ENCODE data around the gene RAD51B. TPM values are rescaled to one million over a fixed set of nuclear protein-coding genes. Genes with fewer than 3 reads are reported as not detected.

The RAD51B gene
- total and polyA plus RNA-seq, 9 donors, result 21.6 to 70.1 (median 35.1) TPM

DNA sequence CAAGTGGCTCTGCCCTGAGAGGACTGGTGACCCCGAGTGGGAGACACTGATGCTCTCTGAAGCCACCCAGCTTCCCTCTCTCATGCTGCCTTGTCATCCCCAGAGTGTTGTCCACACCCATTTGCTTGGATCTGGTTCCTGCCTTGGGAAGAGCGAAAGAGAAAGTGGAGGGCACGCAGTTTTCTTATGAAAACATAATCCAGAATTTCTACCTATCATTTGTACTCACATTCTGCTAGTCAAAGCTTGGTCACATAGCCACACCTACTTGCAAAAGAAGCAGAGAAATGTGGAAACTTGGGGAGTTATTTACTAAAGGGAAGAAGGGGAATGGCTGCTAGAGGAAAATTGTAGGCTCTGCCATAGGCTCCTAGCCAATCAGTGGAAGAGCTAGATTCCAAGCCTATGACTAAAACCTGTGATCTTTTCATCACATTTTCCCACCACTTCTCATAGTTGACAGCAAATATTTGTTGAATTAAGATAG lies 647.0 kb downstream of the RAD51B start:
- peaks cover 3% of the 10 kb centered on the region for H3K4me1 ChIP-seq (ENCODE audit: insufficient read depth)
- 68 to 87% (median 77%) methylated on average over 3 of the region's 3 CpGs for WGBS, 3 donors
- H3K36me3 ChIP-seq, result no peaks in the 10 kb centered on the region
- no peak for TF ChIP-seq EP300 (IDR thresholded peaks at IDR 0.05)
- TF ChIP-seq, protein P1, sequence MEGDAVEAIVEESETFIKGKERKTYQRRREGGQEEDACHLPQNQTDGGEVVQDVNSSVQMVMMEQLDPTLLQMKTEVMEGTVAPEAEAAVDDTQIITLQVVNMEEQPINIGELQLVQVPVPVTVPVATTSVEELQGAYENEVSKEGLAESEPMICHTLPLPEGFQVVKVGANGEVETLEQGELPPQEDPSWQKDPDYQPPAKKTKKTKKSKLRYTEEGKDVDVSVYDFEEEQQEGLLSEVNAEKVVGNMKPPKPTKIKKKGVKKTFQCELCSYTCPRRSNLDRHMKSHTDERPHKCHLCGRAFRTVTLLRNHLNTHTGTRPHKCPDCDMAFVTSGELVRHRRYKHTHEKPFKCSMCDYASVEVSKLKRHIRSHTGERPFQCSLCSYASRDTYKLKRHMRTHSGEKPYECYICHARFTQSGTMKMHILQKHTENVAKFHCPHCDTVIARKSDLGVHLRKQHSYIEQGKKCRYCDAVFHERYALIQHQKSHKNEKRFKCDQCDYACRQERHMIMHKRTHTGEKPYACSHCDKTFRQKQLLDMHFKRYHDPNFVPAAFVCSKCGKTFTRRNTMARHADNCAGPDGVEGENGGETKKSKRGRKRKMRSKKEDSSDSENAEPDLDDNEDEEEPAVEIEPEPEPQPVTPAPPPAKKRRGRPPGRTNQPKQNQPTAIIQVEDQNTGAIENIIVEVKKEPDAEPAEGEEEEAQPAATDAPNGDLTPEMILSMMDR (IDR thresholded peaks at IDR 0.05), result no peak
- no peak for TF ChIP-seq POLR2A (IDR thresholded peaks at IDR 0.05)
- no peak overlapping the region for H3K4me3 ChIP-seq
- H3K27me3 ChIP-seq, result no peaks in the 10 kb centered on the region
- intact Hi-C loops (cut with DNase I), result no loop called here
- H3K9me3 ChIP-seq, result no peaks in the 10 kb centered on the region
- no peak overlapping the region for H3K27ac ChIP-seq
- DNase-seq, result no peak

DNA sequence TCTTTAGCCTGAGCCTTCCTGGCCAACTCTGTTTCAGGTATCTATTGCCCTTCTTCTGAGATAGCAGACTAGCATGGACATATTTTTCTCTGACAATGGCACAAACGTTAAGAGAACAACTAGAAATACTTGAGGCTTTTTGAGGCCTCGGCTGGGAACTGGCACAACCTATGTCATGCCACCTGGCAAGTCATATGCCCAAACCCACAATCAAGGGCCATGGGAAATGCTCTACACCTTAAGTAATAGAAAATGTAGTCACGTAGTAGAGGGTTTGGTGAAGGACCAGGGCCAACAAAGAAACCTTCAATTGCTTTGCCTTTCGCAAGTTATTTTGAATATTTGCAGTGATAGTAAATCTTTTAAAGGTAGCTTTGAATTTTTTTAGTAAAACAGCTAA lies 647.8 kb downstream of the RAD51B start:
- Histone ChIP-seq H3K36me3 (no peaks in the 10 kb centered on the region), H3K27me3 (no peaks in the 10 kb centered on the region), H3K27ac (no peak overlapping the region), H3K4me1 (ENCODE audit: insufficient read depth) (peaks cover 3% of the 10 kb centered on the region), H3K9me3 (no peaks in the 10 kb centered on the region), H3K4me3 (no peak overlapping the region)
- WGBS, 3 donors, result 83 to 90% (median 85%) methylated on average over 4 of the region's 4 CpGs
- intact Hi-C loops (cut with DNase I), result no loop called here
- no peak for DNase-seq
- TF ChIP-seq, protein P1 (IDR thresholded peaks at IDR 0.05), result no peak
- TF ChIP-seq EP300 (IDR thresholded peaks at IDR 0.05), result no peak

DNA sequence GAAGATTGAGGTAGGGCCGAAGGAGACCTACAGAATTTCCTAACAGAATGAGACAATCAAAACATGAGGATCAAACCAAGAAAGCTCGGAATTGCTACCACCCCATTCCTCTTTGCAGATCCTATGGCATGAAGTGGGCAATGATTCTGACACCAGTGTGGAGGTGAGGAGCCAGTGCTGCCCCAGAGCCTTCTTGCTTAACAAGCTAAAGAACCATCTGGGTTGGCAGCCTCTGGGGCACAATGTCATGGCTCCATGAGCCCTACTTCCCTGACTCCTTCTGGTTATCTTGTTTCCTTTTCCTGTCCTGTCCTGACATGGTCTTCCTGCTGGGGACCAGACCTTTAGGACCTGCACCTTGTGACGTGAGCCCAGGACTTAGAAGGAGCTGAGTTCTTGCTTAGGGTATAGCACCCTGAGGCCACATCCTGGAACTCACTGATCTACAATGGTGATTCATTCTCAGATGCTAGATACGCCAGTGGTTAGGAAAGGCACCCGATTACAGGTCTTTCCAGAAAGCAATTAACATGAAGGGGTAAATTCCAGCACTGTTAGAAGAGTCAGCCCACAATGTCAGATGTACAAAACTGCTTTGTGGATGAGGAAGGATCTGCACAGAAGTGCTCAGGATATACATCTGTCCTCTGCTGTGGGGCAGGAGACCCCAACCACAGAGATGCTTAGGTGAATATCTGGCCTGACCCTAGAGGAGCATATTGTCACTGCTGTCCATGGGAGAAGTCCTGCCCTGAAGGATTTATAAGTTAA lies 649.0 kb downstream of the RAD51B start:
- WGBS, 3 donors, result 93 to 99% (median 97%) methylated on average over 5 of the region's 5 CpGs
- Histone ChIP-seq H3K36me3 (no peaks in the 10 kb centered on the region), H3K27me3 (no peaks in the 10 kb centered on the region), H3K9me3 (no peaks in the 10 kb centered on the region), H3K4me1 (ENCODE audit: insufficient read depth) (peaks cover 3% of the 10 kb centered on the region), H3K27ac (no peak overlapping the region), H3K4me3 (no peak overlapping the region)
- TF ChIP-seq, protein P1 (IDR thresholded peaks at IDR 0.05), result no peak
- no peak for TF ChIP-seq EP300 (IDR thresholded peaks at IDR 0.05)
- no peak for TF ChIP-seq POLR2A (IDR thresholded peaks at IDR 0.05)
- DNase-seq, result no peak
- intact Hi-C loops (cut with DNase I), result no loop called here

DNA sequence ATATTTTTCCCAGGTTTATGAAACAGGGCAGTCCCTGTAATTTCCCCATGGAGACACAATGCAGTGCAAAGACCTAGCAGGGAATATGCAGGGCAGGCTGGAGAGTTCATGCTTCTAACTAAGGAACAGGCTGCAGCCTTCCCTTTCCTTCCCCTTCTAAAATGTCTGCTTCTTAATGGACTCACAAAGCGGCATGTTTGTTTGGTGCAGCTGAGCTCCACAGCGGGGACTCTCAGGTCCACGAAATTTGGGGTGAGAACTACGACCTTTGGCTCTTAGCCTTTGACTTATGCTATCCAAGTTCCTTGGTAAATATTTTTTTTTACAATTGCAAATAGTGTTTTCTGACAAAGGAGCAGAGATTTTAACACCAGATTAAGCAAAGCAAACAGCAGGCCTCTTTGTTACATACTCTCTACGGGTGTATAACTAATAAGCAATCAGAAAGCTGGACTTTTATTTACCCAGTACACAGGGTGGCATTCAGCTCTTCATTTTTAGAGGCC lies 649.7 kb downstream of the RAD51B start:
- no peaks in the 10 kb centered on the region for H3K9me3 ChIP-seq
- H3K4me1 ChIP-seq (ENCODE audit: insufficient read depth), result peaks cover 3% of the 10 kb centered on the region
- WGBS, 3 donors, result 94 to 96% (median 94%) methylated on average over 5 of the region's 5 CpGs
- H3K27me3 ChIP-seq, result no peaks in the 10 kb centered on the region
- no peaks in the 10 kb centered on the region for H3K36me3 ChIP-seq
- H3K27ac ChIP-seq, result no peak overlapping the region
- intact Hi-C loops (cut with DNase I), result no loop called here
- TF ChIP-seq, protein P1 (IDR thresholded peaks at IDR 0.05), result no peak
- TF ChIP-seq EP300 (IDR thresholded peaks at IDR 0.05), result no peak
- TF ChIP-seq POLR2A (IDR thresholded peaks at IDR 0.05), result no peak
- no peak for DNase-seq
- no peak overlapping the region for H3K4me3 ChIP-seq

All from ovary (tissue), 9 donors.